H9 (cell line): Measurements from ENCODE around the gene PPIP5K1. TPM values are rescaled to one million over a fixed set of nuclear protein-coding genes. Genes with fewer than 3 reads are reported as not detected.
"Not testable (repeated sequence)": the region's sequence is repeated elsewhere in the genome, so short reads cannot be mapped to it uniquely, and the experiment has no call there.

ENCODE experiments used
- DNase-seq: peaks from one replicate; pipeline ENCODE4 v3.0.0-alpha.2; 2017
- H2AFZ ChIP-seq: one replicate; pipeline ENCODE4 v1.6.1; 2013; ENCODE audit warnings: mild to moderate bottlenecking, low read length, control low read depth, moderate library complexity
- H2AK5ac ChIP-seq: 2 replicates; pipeline ENCODE4 v1.6.1; 2013; ENCODE audit warnings: low read length, control low read depth, mixed read lengths; ENCODE audit not compliant: insufficient read length
- H2BK120ac ChIP-seq: one replicate; pipeline ENCODE4 v1.6.1; 2013; ENCODE audit warnings: low read depth, mild to moderate bottlenecking, low read length, control low read depth, inconsistent platforms; ENCODE audit not compliant: poor library complexity, severe bottlenecking
- H2BK12ac ChIP-seq: 2 replicates; pipeline ENCODE4 v1.6.1; 2013; ENCODE audit warnings: low read length, control low read depth, mixed read lengths, low read depth; ENCODE audit not compliant: insufficient read length
- H2BK15ac ChIP-seq: 2 replicates; pipeline ENCODE4 v1.6.1; 2013; ENCODE audit warnings: low read depth, low read length, control low read depth
- H2BK20ac ChIP-seq: one replicate; pipeline ENCODE4 v1.6.1; 2013; ENCODE audit warnings: low read depth, mild to moderate bottlenecking, low read length, control low read depth, inconsistent platforms; ENCODE audit not compliant: poor library complexity, severe bottlenecking
- H2BK5ac ChIP-seq: 2 replicates; pipeline ENCODE4 v1.6.1; 2013; ENCODE audit warnings: low read length, control low read depth, mixed read lengths; ENCODE audit not compliant: insufficient read length
- H3K14ac ChIP-seq: 2 replicates; pipeline ENCODE4 v1.6.1; 2013; ENCODE audit warnings: low read length, control low read depth; ENCODE audit not compliant: insufficient read depth
- H3K18ac ChIP-seq: 2 replicates; pipeline ENCODE4 v1.6.1; 2013; ENCODE audit warnings: low read depth, mild to moderate bottlenecking, mixed read lengths, low read length, control low read depth; ENCODE audit not compliant: insufficient read length
- H3K23ac ChIP-seq: 2 replicates; pipeline ENCODE4 v1.6.1; 2013; ENCODE audit warnings: low read length, control low read depth, mixed read lengths, low read depth; ENCODE audit not compliant: insufficient read length
- H3K23me2 ChIP-seq: 2 replicates; pipeline ENCODE4 v1.6.1; 2013; ENCODE audit warnings: low read depth, mild to moderate bottlenecking, mixed read lengths, low read length, control low read depth; ENCODE audit not compliant: insufficient read length, poor library complexity, severe bottlenecking
- H3K27ac ChIP-seq: 2 replicates; pipeline ENCODE4 v1.5.1; 2013; ENCODE audit warnings: low read length, control low read depth, mixed read lengths, low read depth; ENCODE audit not compliant: insufficient read length
- H3K27me3 ChIP-seq: 2 replicates; pipeline ENCODE4 v1.6.1; 2013; ENCODE audit warnings: low read length, control low read depth, inconsistent platforms; ENCODE audit not compliant: insufficient read depth
- H3K4ac ChIP-seq: 2 replicates; pipeline ENCODE4 v1.6.1; 2013; ENCODE audit warnings: low read depth, mild to moderate bottlenecking, control low read depth, inconsistent platforms, low read length, moderate library complexity
- H3K4me1 ChIP-seq: 2 replicates; pipeline ENCODE4 v1.6.1; 2013; ENCODE audit warnings: low read length, control low read depth, inconsistent platforms; ENCODE audit not compliant: insufficient read depth
- H3K4me2 ChIP-seq: 2 replicates; pipeline ENCODE4 v1.6.1; 2013; ENCODE audit warnings: low read length, control low read depth, mixed read lengths; ENCODE audit not compliant: insufficient read length, insufficient read depth
- H3K56ac ChIP-seq: 2 replicates; pipeline ENCODE4 v1.6.1; 2013; ENCODE audit warnings: low read depth, mild to moderate bottlenecking, mixed read lengths, low read length, control low read depth; ENCODE audit not compliant: insufficient read length
- H3K79me1 ChIP-seq: 2 replicates; pipeline ENCODE4 v1.6.1; 2013; ENCODE audit warnings: low read depth, mild to moderate bottlenecking, moderate library complexity, low read length, control low read depth, inconsistent platforms; ENCODE audit not compliant: insufficient read depth, poor library complexity, severe bottlenecking
- H3K79me2 ChIP-seq: 2 replicates; pipeline ENCODE4 v1.6.1; 2013; ENCODE audit warnings: low read length, control low read depth, inconsistent platforms; ENCODE audit not compliant: insufficient read depth
- H3K9ac ChIP-seq: 2 replicates; pipeline ENCODE4 v1.6.1; 2013; ENCODE audit warnings: low read length, control low read depth, mixed read lengths; ENCODE audit not compliant: insufficient read length; ENCODE audit errors: extremely low read depth
- H3K9me3 ChIP-seq: one replicate; pipeline ENCODE4 v1.6.1; 2013; ENCODE audit warnings: low read depth, low read length, inconsistent platforms; ENCODE audit not compliant: control insufficient read depth
- H3T11ph ChIP-seq: one replicate; pipeline ENCODE4 v1.6.1; 2013; ENCODE audit warnings: mild to moderate bottlenecking, low read length, control low read depth, inconsistent platforms
- H4K20me1 ChIP-seq: one replicate; pipeline ENCODE4 v1.6.1; 2013; ENCODE audit not compliant: control insufficient read depth, insufficient read length, insufficient read depth
- H4K5ac ChIP-seq: 2 replicates; pipeline ENCODE4 v1.6.1; 2013; ENCODE audit warnings: low read depth, mild to moderate bottlenecking, mixed read lengths, low read length, control low read depth; ENCODE audit not compliant: insufficient read length
- H4K8ac ChIP-seq: replicated peaks from 2 replicates; pipeline ENCODE4 v1.6.1; 2013; ENCODE audit warnings: low read length, control low read depth, mixed read lengths, low read depth; ENCODE audit not compliant: insufficient read length
- H4K91ac ChIP-seq: 2 replicates; pipeline ENCODE4 v1.6.1; 2013; ENCODE audit warnings: low read depth, mild to moderate bottlenecking, moderate library complexity, mixed read lengths, low read length, control low read depth; ENCODE audit not compliant: insufficient read length
- H3K27ac Mint-ChIP-seq, 3 experiments: 2 replicates in 2 of 3; 3 replicates in 1 of 3; pipeline ENCODE4 v1.8.0; 2020 to 2021; ENCODE audit warnings: mixed read lengths in 3 of 3, mild to moderate bottlenecking in 1 of 3, moderate library complexity in 1 of 3
- H3K27me3 Mint-ChIP-seq: 2 replicates; pipeline ENCODE4 v1.8.0; 2021; ENCODE audit warnings: low read depth, mild to moderate bottlenecking, moderate library complexity, mixed read lengths
- H3K36me3 Mint-ChIP-seq, 3 experiments: 2 replicates in 2 of 3; 3 replicates in 1 of 3; pipeline ENCODE4 v1.8.0; 2020 to 2021; ENCODE audit warnings: low read depth in 3 of 3, mixed read lengths in 3 of 3; ENCODE audit not compliant: insufficient read depth in 1 of 3
- H3K4me1 Mint-ChIP-seq, 2 experiments: 2 replicates each; pipeline ENCODE4 v1.8.0; 2020; ENCODE audit warnings: mixed read lengths in 2 of 2
- H3K4me3 Mint-ChIP-seq, 2 experiments: 2 replicates in 1 of 2; 3 replicates in 1 of 2; pipeline ENCODE4 v1.8.0; 2020 to 2021; ENCODE audit warnings: mild to moderate bottlenecking in 2 of 2, mixed read lengths in 2 of 2, moderate library complexity in 1 of 2
- H3K9me3 Mint-ChIP-seq, 2 experiments: 2 replicates in 1 of 2; 3 replicates in 1 of 2; pipeline ENCODE4 v1.8.0; 2020; ENCODE audit warnings: mild to moderate bottlenecking in 2 of 2, mixed read lengths in 2 of 2, moderate library complexity in 1 of 2
- total RNA-seq: library from RNA; stranded (reverse); gene quantifications from 2 replicates; pipeline ENCODE4 v1.2.1, GENCODE V29; 2021

The PPIP5K1 gene
- total RNA-seq, 1 experiment from 2014 or later: 28.5 TPM

DNA sequence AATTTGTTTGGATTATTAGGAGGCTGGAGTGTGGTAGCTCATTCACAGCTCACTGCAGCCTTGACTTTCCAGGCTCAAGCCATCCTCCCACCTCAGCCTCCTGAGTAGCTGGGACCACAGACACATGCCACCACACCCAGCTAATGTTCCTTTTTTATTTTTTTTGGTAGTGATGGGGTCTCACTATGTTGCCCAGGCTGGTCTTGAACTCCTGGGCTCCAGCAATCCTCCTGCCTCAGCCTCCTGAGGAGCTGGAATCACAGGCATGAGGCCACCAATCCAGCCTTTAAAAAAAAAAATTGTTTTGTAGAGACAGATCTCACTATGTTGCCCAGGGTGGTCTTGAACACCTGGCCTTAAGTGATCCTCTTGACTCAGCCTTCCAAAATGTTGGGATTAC, 36.9 kb upstream of the PPIP5K1 start:
- H3K4me2 ChIP-seq, H3K27me3 ChIP-seq, H3K4me3 Mint-ChIP-seq, H4K5ac ChIP-seq, H2AK5ac ChIP-seq, H3K23me2 ChIP-seq, H3K18ac ChIP-seq, H2BK120ac ChIP-seq, H3K23ac ChIP-seq, H3K9ac ChIP-seq, H3K27ac Mint-ChIP-seq, H2BK15ac ChIP-seq, H2BK12ac ChIP-seq, H3K27ac ChIP-seq, H3T11ph ChIP-seq, H3K36me3 Mint-ChIP-seq, H4K20me1 ChIP-seq, H3K79me2 ChIP-seq, H3K4ac ChIP-seq, DNase-seq, H3K9me3 Mint-ChIP-seq, H3K79me1 ChIP-seq, H2BK20ac ChIP-seq, H3K27me3 Mint-ChIP-seq, H3K9me3 ChIP-seq, H4K8ac ChIP-seq, H3K4me1 ChIP-seq, H2AFZ ChIP-seq, H3K56ac ChIP-seq, H4K91ac ChIP-seq, H3K14ac ChIP-seq, H3K4me1 Mint-ChIP-seq, H2BK5ac ChIP-seq: not testable (repeated sequence)
